ENCODE results near the gene IGSF5. TPM values are rescaled to one million over a fixed set of nuclear protein-coding genes. Genes with fewer than 3 reads are reported as not detected.

Gene IGSF5
- polyA plus RNA-seq, 1 donor: 0.67 TPM

GRCh38 chr21:39776589-39776988 is 31.6 kb downstream of the IGSF5 start:
- Histone ChIP-seq H3K27ac (ENCODE audit: low read length) (no peak overlapping the region), H3K4me3 (ENCODE audit: low read length) (no peak overlapping the region), H3K36me3 (ENCODE audit: control insufficient read depth, insufficient read depth, low read length) (no peaks in the 10 kb centered on the region), H3K27me3 (ENCODE audit: control insufficient read depth, insufficient read depth, low read length) (no peaks in the 10 kb centered on the region), H3K9me3 (ENCODE audit: control insufficient read depth, low read depth, low read length) (no peaks in the 10 kb centered on the region), H3K4me1 (ENCODE audit: control insufficient read depth, insufficient read depth, low read length) (no peaks in the 10 kb centered on the region)
- 75% methylated on average over 1 of the region's 3 CpGs for WGBS (ENCODE audit: insufficient coverage, low lambda C conversion rate)
- no peak for DNase-seq

GRCh38 chr21:39781331-39781730 is 36.3 kb downstream of the IGSF5 start:
- Histone ChIP-seq H3K4me3 (ENCODE audit: low read length) (no peak overlapping the region), H3K27me3 (ENCODE audit: control insufficient read depth, insufficient read depth, low read length) (no peaks in the 10 kb centered on the region), H3K27ac (ENCODE audit: low read length) (no peak overlapping the region), H3K36me3 (ENCODE audit: control insufficient read depth, insufficient read depth, low read length) (no peaks in the 10 kb centered on the region), H3K9me3 (ENCODE audit: control insufficient read depth, low read depth, low read length) (no peaks in the 10 kb centered on the region), H3K4me1 (ENCODE audit: control insufficient read depth, insufficient read depth, low read length) (no peaks in the 10 kb centered on the region)
- no CpG with 5 or more reads among the region's 3 CpGs for WGBS (ENCODE audit: insufficient coverage, low lambda C conversion rate)
- no peak for DNase-seq

GRCh38 chr21:39788383-39788782 is 43.4 kb downstream of the IGSF5 start:
- Histone ChIP-seq H3K9me3 (ENCODE audit: control insufficient read depth, low read depth, low read length) (no peaks in the 10 kb centered on the region), H3K4me1 (ENCODE audit: control insufficient read depth, insufficient read depth, low read length) (no peaks in the 10 kb centered on the region), H3K4me3 (ENCODE audit: low read length) (no peak overlapping the region), H3K27ac (ENCODE audit: low read length) (no peak overlapping the region), H3K27me3 (ENCODE audit: control insufficient read depth, insufficient read depth, low read length) (no peaks in the 10 kb centered on the region), H3K36me3 (ENCODE audit: control insufficient read depth, insufficient read depth, low read length) (no peaks in the 10 kb centered on the region)
- DNase-seq: peak; percentile 53 to 59
- WGBS (ENCODE audit: insufficient coverage, low lambda C conversion rate): 40% methylated on average over 1 of the region's 9 CpGs

GRCh38 chr21:39796466-39796865 is 51.5 kb downstream of the IGSF5 start:
- WGBS (ENCODE audit: insufficient coverage, low lambda C conversion rate): no CpG with 5 or more reads among the region's 8 CpGs

GRCh38 chr21:39799178-39799577 is 54.2 kb downstream of the IGSF5 start:
- Histone ChIP-seq H3K27me3 (ENCODE audit: control insufficient read depth, insufficient read depth, low read length) (no peaks in the 10 kb centered on the region), H3K27ac (ENCODE audit: low read length) (no peak overlapping the region), H3K36me3 (ENCODE audit: control insufficient read depth, insufficient read depth, low read length) (no peaks in the 10 kb centered on the region), H3K4me3 (ENCODE audit: low read length) (no peak overlapping the region), H3K9me3 (ENCODE audit: control insufficient read depth, low read depth, low read length) (no peaks in the 10 kb centered on the region), H3K4me1 (ENCODE audit: control insufficient read depth, insufficient read depth, low read length) (no peaks in the 10 kb centered on the region)
- DNase-seq: no peak
- WGBS (ENCODE audit: insufficient coverage, low lambda C conversion rate): no CpG with 5 or more reads among the region's 7 CpGs

More at GRCh38 chr21:39796466-39796865, 51.5 kb downstream of the IGSF5 start:
- H3K27ac ChIP-seq (ENCODE audit: low read length): no peak overlapping the region
- DNase-seq: no peak
- no peaks in the 10 kb centered on the region for H3K27me3 ChIP-seq (ENCODE audit: control insufficient read depth, insufficient read depth, low read length)
- H3K4me3 ChIP-seq (ENCODE audit: low read length): no peak overlapping the region
- H3K36me3 ChIP-seq (ENCODE audit: control insufficient read depth, insufficient read depth, low read length): no peaks in the 10 kb centered on the region
- H3K9me3 ChIP-seq (ENCODE audit: control insufficient read depth, low read depth, low read length): no peaks in the 10 kb centered on the region
- no peaks in the 10 kb centered on the region for H3K4me1 ChIP-seq (ENCODE audit: control insufficient read depth, insufficient read depth, low read length)

- Histone ChIP-seq H3K9me3 (ENCODE audit: control insufficient read depth, low read depth, low read length) (no peaks in the 10 kb centered on the region), H3K36me3 (ENCODE audit: control insufficient read depth, insufficient read depth, low read length) (no peaks in the 10 kb centered on the region), H3K4me1 (ENCODE audit: control insufficient read depth, insufficient read depth, low read length) (no peaks in the 10 kb centered on the region), H3K4me3 (ENCODE audit: low read length) (no peak overlapping the region), H3K27ac (ENCODE audit: low read length) (no peak overlapping the region), H3K27me3 (ENCODE audit: control insufficient read depth, insufficient read depth, low read length) (no peaks in the 10 kb centered on the region)
- DNase-seq: no peak
- 100% methylated on average over 1 of the region's 4 CpGs for WGBS (ENCODE audit: insufficient coverage, low lambda C conversion rate)
Measured at GRCh38 chr21:39800311-39800710, 55.3 kb downstream of the IGSF5 start.

GRCh38 chr21:39802217-39802616 is 57.2 kb downstream of the IGSF5 start:
- WGBS (ENCODE audit: insufficient coverage, low lambda C conversion rate): 80% methylated on average over 1 of the region's 2 CpGs
- H3K4me1 ChIP-seq (ENCODE audit: control insufficient read depth, insufficient read depth, low read length): no peaks in the 10 kb centered on the region

GRCh38 chr21:39803393-39803792 is 58.4 kb downstream of the IGSF5 start:
- Histone ChIP-seq H3K36me3 (ENCODE audit: control insufficient read depth, insufficient read depth, low read length) (no peaks in the 10 kb centered on the region), H3K27me3 (ENCODE audit: control insufficient read depth, insufficient read depth, low read length) (no peaks in the 10 kb centered on the region), H3K4me1 (ENCODE audit: control insufficient read depth, insufficient read depth, low read length) (no peaks in the 10 kb centered on the region), H3K27ac (ENCODE audit: low read length) (no peak overlapping the region), H3K9me3 (ENCODE audit: control insufficient read depth, low read depth, low read length) (no peaks in the 10 kb centered on the region), H3K4me3 (ENCODE audit: low read length) (no peak overlapping the region)
- no peak for DNase-seq
- no CpG with 5 or more reads among the region's 1 CpG for WGBS (ENCODE audit: insufficient coverage, low lambda C conversion rate)

More at GRCh38 chr21:39802217-39802616, 57.2 kb downstream of the IGSF5 start:
- Histone ChIP-seq H3K9me3 (ENCODE audit: control insufficient read depth, low read depth, low read length) (no peaks in the 10 kb centered on the region), H3K36me3 (ENCODE audit: control insufficient read depth, insufficient read depth, low read length) (no peaks in the 10 kb centered on the region), H3K27ac (ENCODE audit: low read length) (no peak overlapping the region), H3K4me3 (ENCODE audit: low read length) (no peak overlapping the region), H3K27me3 (ENCODE audit: control insufficient read depth, insufficient read depth, low read length) (no peaks in the 10 kb centered on the region)
- DNase-seq: no peak

GRCh38 chr21:39804240-39804639 is 59.3 kb downstream of the IGSF5 start:
- no peak for DNase-seq
- Histone ChIP-seq H3K4me1 (ENCODE audit: control insufficient read depth, insufficient read depth, low read length) (no peaks in the 10 kb centered on the region), H3K27ac (ENCODE audit: low read length) (no peak overlapping the region), H3K36me3 (ENCODE audit: control insufficient read depth, insufficient read depth, low read length) (no peaks in the 10 kb centered on the region), H3K9me3 (ENCODE audit: control insufficient read depth, low read depth, low read length) (no peaks in the 10 kb centered on the region), H3K4me3 (ENCODE audit: low read length) (no peak overlapping the region), H3K27me3 (ENCODE audit: control insufficient read depth, insufficient read depth, low read length) (no peaks in the 10 kb centered on the region)
- no CpG with 5 or more reads among the region's 3 CpGs for WGBS (ENCODE audit: insufficient coverage, low lambda C conversion rate)

- Histone ChIP-seq H3K9me3 (ENCODE audit: control insufficient read depth, low read depth, low read length) (no peaks in the 10 kb centered on the region), H3K27me3 (ENCODE audit: control insufficient read depth, insufficient read depth, low read length) (no peaks in the 10 kb centered on the region), H3K36me3 (ENCODE audit: control insufficient read depth, insufficient read depth, low read length) (no peaks in the 10 kb centered on the region), H3K4me3 (ENCODE audit: low read length) (no peak overlapping the region), H3K4me1 (ENCODE audit: control insufficient read depth, insufficient read depth, low read length) (no peaks in the 10 kb centered on the region), H3K27ac (ENCODE audit: low read length) (no peak overlapping the region)
- no CpG with 5 or more reads among the region's 1 CpG for WGBS (ENCODE audit: insufficient coverage, low lambda C conversion rate)
- no peak for DNase-seq
Measured at GRCh38 chr21:39805983-39806382, 61.0 kb downstream of the IGSF5 start.

GRCh38 chr21:39807738-39808137 is 62.8 kb downstream of the IGSF5 start:
- Histone ChIP-seq H3K27ac (ENCODE audit: low read length) (no peak overlapping the region), H3K4me1 (ENCODE audit: control insufficient read depth, insufficient read depth, low read length) (no peaks in the 10 kb centered on the region), H3K9me3 (ENCODE audit: control insufficient read depth, low read depth, low read length) (no peaks in the 10 kb centered on the region), H3K36me3 (ENCODE audit: control insufficient read depth, insufficient read depth, low read length) (no peaks in the 10 kb centered on the region), H3K4me3 (ENCODE audit: low read length) (no peak overlapping the region), H3K27me3 (ENCODE audit: control insufficient read depth, insufficient read depth, low read length) (no peaks in the 10 kb centered on the region)
- no peak for DNase-seq
- WGBS (ENCODE audit: insufficient coverage, low lambda C conversion rate): no CpG with 5 or more reads among the region's 3 CpGs

Data from large intestine (tissue), 3 donors.